Suprapubic skin (tissue), 4 donors: Measurements from ENCODE around the gene VIT. TPM values are rescaled to one million over a fixed set of nuclear protein-coding genes. Genes with fewer than 3 reads are reported as not detected.

ENCODE experiments used
- DNase-seq, 2 donors: peaks; one replicate each; pipeline ENCODE4 v3.0.0-alpha.2; 2019; ENCODE audit warnings: low spot score in 2 of 2
- H3K27ac ChIP-seq: fragments of 200-600 bp; sonication (generic); one replicate; pipeline ENCODE4 v1.5.1; 2019
- H3K27me3 ChIP-seq: fragments of 200-600 bp; sonication (generic); one replicate; pipeline ENCODE4 v1.5.1; 2019
- H3K36me3 ChIP-seq: fragments of 200-600 bp; sonication (generic); one replicate; pipeline ENCODE4 v1.5.1; 2019
- H3K4me1 ChIP-seq: fragments of 200-600 bp; sonication (generic); one replicate; pipeline ENCODE4 v1.5.1; 2019
- H3K4me3 ChIP-seq: fragments of 200-600 bp; sonication (generic); one replicate; pipeline ENCODE4 v1.5.1; 2019; ENCODE audit warnings: mild to moderate bottlenecking
- H3K9me3 ChIP-seq: fragments of 200-600 bp; sonication (generic); one replicate; pipeline ENCODE4 v1.5.1; 2019
- EP300 ChIP-seq: sonication (generic); formaldehyde crosslinking; IDR thresholded peaks from one replicate; pipeline ENCODE4 v1.6.1; 2017; ENCODE audit warnings: antibody characterized with exemption
- POLR2A ChIP-seq, 2 donors: fragments of 450-650 bp; IDR thresholded peaks; one replicate each; pipeline ENCODE4 v1.6.1; 2017; ENCODE audit warnings: antibody characterized with exemption in 2 of 2, mild to moderate bottlenecking in 2 of 2, moderate library complexity in 2 of 2
- POLR2AphosphoS5 ChIP-seq, 3 donors: sonication (generic); formaldehyde crosslinking; IDR thresholded peaks; one replicate each; pipeline ENCODE4 v1.6.1; 2017; ENCODE audit warnings: antibody characterized with exemption in 3 of 3
- WGBS: methylation state at CpG from one replicate; pipeline ENCODE4 v1.1.5; 2018; 5-methylcytosine and 5-hydroxymethylcytosine counted together
- total RNA-seq, 4 donors: library from RNA; depleted of rRNA; stranded (reverse); fragments of >200 nt; gene quantifications; one replicate each; pipeline ENCODE4 v1.1.0, GENCODE V29; 2016
- TF ChIP-seq, protein P1 (sequence below), 2 donors: fragments of 200-600 bp in 1 of 2; fragments of 450-650 bp in 1 of 2; sonication (generic) in 1 of 2; IDR thresholded peaks; one replicate each; pipeline ENCODE4 v1.5.1; 2016 to 2019; ENCODE audit warnings: antibody characterized with exemption in 2 of 2, mild to moderate bottlenecking in 1 of 2, moderate library complexity in 1 of 2

The VIT gene
- total RNA-seq, 4 donors from 2014 or later: 5.6 to 9.8 (median 9.1) TPM

GRCh38 chr2:36662638-36663037, 33.9 kb upstream of the VIT start:
- 83% methylated on average over 8 of the region's 8 CpGs for WGBS
- no peak for TF ChIP-seq POLR2AphosphoS5 (IDR thresholded peaks at IDR 0.05)
- no peak overlapping the region for H3K4me3 ChIP-seq
- H3K27me3 ChIP-seq: no peaks in the 10 kb centered on the region
- no peaks in the 10 kb centered on the region for H3K9me3 ChIP-seq
- H3K36me3 ChIP-seq: no peaks in the 10 kb centered on the region
- no peaks in the 10 kb centered on the region for H3K4me1 ChIP-seq
- no peak overlapping the region for H3K27ac ChIP-seq
- DNase-seq: no peak

GRCh38 chr2:36663295-36663694, 33.2 kb upstream of the VIT start:
- Histone ChIP-seq H3K27me3 (no peaks in the 10 kb centered on the region), H3K27ac (no peak overlapping the region), H3K9me3 (no peaks in the 10 kb centered on the region), H3K36me3 (no peaks in the 10 kb centered on the region), H3K4me3 (no peak overlapping the region), H3K4me1 (no peaks in the 10 kb centered on the region)
- no peak for DNase-seq
- WGBS: 71% methylated on average over 2 of the region's 2 CpGs
- no peak for TF ChIP-seq EP300
- TF ChIP-seq POLR2AphosphoS5 (IDR thresholded peaks at IDR 0.05): no peak
- TF ChIP-seq, protein P1, sequence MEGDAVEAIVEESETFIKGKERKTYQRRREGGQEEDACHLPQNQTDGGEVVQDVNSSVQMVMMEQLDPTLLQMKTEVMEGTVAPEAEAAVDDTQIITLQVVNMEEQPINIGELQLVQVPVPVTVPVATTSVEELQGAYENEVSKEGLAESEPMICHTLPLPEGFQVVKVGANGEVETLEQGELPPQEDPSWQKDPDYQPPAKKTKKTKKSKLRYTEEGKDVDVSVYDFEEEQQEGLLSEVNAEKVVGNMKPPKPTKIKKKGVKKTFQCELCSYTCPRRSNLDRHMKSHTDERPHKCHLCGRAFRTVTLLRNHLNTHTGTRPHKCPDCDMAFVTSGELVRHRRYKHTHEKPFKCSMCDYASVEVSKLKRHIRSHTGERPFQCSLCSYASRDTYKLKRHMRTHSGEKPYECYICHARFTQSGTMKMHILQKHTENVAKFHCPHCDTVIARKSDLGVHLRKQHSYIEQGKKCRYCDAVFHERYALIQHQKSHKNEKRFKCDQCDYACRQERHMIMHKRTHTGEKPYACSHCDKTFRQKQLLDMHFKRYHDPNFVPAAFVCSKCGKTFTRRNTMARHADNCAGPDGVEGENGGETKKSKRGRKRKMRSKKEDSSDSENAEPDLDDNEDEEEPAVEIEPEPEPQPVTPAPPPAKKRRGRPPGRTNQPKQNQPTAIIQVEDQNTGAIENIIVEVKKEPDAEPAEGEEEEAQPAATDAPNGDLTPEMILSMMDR (IDR thresholded peaks at IDR 0.05): no peak
- TF ChIP-seq POLR2A (IDR thresholded peaks at IDR 0.05): no peak

GRCh38 chr2:36663851-36664695, 32.4 kb upstream of the VIT start:
- no peak for TF ChIP-seq POLR2AphosphoS5 (IDR thresholded peaks at IDR 0.05)
- TF ChIP-seq, protein P1 (IDR thresholded peaks at IDR 0.05): peak; percentile 42 to 60
- H3K36me3 ChIP-seq: no peaks in the 10 kb centered on the region
- no peaks in the 10 kb centered on the region for H3K27me3 ChIP-seq
- no peaks in the 10 kb centered on the region for H3K9me3 ChIP-seq
- no peak overlapping the region for H3K4me3 ChIP-seq
- DNase-seq: no peak
- 38% methylated on average over 12 of the region's 12 CpGs for WGBS
- H3K4me1 ChIP-seq: no peaks in the 10 kb centered on the region
- H3K27ac ChIP-seq: no peak overlapping the region

DNA sequence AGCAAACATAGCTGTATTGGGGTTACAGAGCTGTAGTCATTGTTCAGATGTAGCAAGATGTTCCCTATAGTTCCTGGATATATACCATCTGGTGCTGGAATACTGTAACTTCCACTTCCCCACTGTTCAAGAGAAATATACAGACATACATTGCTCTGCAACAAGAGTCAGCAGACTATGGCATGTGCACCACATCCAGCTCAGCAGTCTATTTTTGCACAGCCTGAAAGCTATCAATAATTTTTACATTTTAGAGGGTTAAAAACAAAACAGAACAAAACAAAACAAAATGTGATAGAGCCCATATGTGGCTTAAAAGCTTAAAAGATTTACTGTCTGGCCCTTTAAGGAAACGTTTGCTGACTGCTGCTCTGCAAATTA, 31.8 kb upstream of the VIT start:
- Histone ChIP-seq H3K27me3 (no peaks in the 10 kb centered on the region), H3K36me3 (no peaks in the 10 kb centered on the region), H3K4me3 (no peak overlapping the region), H3K9me3 (no peaks in the 10 kb centered on the region), H3K4me1 (no peaks in the 10 kb centered on the region), H3K27ac (no peak overlapping the region)
- WGBS: 33% methylated on average over 1 of the region's 1 CpG
- DNase-seq: no peak
- TF ChIP-seq EP300 (no peak), POLR2AphosphoS5 (IDR thresholded peaks at IDR 0.05) (no peak), POLR2A (IDR thresholded peaks at IDR 0.05) (no peak)
- TF ChIP-seq, protein P1 (IDR thresholded peaks at IDR 0.05): no peak

GRCh38 chr2:36667931-36668330, 28.6 kb upstream of the VIT start:
- Histone ChIP-seq H3K36me3 (no peaks in the 10 kb centered on the region), H3K27ac (no peak overlapping the region), H3K27me3 (no peaks in the 10 kb centered on the region), H3K9me3 (no peaks in the 10 kb centered on the region), H3K4me3 (no peak overlapping the region), H3K4me1 (no peaks in the 10 kb centered on the region)
- DNase-seq: no peak
- TF ChIP-seq, protein P1 (IDR thresholded peaks at IDR 0.05): no peak
- no peak for TF ChIP-seq EP300
- TF ChIP-seq POLR2A (IDR thresholded peaks at IDR 0.05): no peak
- TF ChIP-seq POLR2AphosphoS5 (IDR thresholded peaks at IDR 0.05): no peak
- WGBS: 79% methylated on average over 9 of the region's 9 CpGs
